Tibial nerve (tissue), 3 donors: ENCODE measurements around the gene TSPAN6.

Source experiments
- CTCF ChIP-seq, 5 experiments: fragments of 200-600 bp in 3 of 5; fragments of 450-650 bp in 2 of 5; sonication (generic) in 3 of 5; IDR thresholded peaks; one replicate each; pipeline ENCODE4 v1.5.1; 2016 to 2019; ENCODE audit warnings: antibody characterized with exemption in 5 of 5, mild to moderate bottlenecking in 3 of 5, moderate library complexity in 2 of 5
- POLR2A ChIP-seq, 2 donors: fragments of 450-650 bp; IDR thresholded peaks; one replicate each; pipeline ENCODE4 v1.6.1; 2017; ENCODE audit warnings: antibody characterized with exemption in 2 of 2, mild to moderate bottlenecking in 2 of 2, moderate library complexity in 2 of 2

- TF ChIP-seq CTCF (IDR thresholded peaks at IDR 0.05) = no peak
- TF ChIP-seq POLR2A (IDR thresholded peaks at IDR 0.05) = no peak
Observed at GRCh38 chrX:100635989-100636320, 651 bp downstream of the TSPAN6 start.
